IPS DF 4.7 (cell line): ENCODE results near the gene PIM3.
"Not testable (repeated sequence)": the region's sequence is repeated elsewhere in the genome, so short reads cannot be mapped to it uniquely, and the experiment has no call there.

Experiments used
- DNase-seq: peaks from one replicate; pipeline ENCODE4 v3.0.0-alpha.2; 2013; ENCODE audit warnings: low spot score; ENCODE audit errors: extremely low read depth

Gene PIM3

GRCh38 chr22:49943405-49943765, 17.2 kb upstream of the PIM3 start:
- DNase-seq = no peak

DNA sequence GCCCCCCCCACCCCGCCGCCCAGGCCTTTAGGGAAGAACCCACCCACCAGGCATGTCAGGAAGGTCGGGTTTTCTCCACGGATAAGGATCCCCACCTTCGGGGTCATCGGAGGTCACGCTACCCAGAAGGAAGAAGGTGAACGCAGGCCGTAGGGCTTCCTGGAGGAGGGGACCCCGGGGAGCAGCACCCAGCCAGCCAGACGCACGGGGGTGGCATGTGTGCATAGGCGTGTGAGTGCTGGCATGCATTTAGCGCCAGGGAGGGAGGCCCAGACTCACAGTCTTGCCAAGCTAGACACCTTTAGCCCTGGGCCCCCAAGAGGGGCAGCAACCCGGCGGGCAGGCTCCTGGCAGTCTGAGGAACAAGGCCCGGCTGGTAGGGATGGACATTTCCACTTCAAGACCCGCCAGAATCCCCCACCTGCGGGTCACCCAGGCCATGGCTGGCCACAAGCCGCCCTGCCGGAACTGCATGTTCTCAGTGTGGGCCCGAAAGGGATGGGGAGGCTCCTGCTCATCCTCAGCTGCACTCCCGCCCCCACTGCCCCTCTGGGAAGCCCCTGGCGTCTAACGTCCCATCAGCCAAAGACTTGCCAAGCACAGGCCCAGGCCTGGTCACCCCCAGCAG, 16.7 kb upstream of the PIM3 start:
- DNase-seq = no peak

DNA sequence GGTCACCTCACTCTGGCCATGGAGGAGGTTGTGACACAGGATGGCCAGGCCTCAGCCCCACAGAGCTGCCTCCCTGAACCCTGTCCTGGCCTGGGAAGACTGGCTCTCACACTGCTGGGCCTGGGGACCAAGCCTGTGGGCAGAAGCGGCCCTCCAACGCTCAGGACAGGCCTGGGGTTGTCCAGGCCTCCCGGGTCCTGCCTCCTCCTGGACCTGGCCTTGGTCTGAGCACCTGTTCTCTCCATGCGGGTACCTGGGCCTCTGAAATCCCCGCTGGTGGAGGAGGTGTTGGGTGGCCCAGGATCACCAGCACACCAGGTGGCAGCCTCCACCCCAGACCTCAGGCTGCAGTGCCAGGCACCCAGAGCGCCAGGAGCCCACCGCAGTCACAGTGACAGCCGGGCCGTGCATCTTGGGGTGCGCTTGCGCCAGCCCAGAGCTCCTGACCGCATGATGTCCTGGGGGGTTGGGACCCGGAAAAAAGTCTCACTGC, 16.1 kb upstream of the PIM3 start:
- DNase-seq = no peak

DNA sequence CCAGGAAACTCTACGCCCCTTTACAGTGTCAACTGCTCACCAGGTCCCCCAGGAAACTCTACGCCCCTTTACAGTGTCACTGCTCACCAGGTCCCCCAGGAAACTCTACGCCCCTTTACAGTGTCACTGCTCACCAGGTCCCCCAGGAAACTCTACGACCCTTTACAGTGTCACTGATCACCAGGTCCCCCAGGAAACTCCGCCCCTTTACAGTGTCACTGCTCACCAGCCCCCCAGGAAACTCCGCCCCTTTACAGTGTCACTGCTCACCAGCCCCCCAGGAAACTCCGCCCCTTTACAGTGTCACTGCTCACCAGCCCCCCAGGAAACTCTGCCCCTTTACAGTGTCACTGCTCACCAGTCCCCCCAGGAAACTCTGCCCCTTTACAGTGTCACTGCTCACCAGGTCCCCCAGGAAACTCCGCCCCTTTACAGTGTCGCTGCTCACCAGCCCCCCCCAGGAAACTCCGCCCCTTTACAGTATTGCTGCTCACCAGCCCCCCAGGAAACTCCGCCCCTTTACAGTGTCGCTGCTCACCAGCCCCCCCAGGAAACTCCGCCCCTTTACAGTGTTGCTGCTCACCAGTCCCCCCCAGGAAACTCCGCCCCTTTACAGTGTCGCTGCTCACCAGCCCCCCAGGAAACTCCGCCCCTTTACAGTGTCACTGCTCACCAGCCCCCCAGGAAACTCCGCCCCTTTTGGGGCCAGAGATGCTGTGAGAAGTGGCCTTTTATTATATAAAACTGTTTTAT, 15.4 kb upstream of the PIM3 start:
- DNase-seq = not testable (repeated sequence)

DNA sequence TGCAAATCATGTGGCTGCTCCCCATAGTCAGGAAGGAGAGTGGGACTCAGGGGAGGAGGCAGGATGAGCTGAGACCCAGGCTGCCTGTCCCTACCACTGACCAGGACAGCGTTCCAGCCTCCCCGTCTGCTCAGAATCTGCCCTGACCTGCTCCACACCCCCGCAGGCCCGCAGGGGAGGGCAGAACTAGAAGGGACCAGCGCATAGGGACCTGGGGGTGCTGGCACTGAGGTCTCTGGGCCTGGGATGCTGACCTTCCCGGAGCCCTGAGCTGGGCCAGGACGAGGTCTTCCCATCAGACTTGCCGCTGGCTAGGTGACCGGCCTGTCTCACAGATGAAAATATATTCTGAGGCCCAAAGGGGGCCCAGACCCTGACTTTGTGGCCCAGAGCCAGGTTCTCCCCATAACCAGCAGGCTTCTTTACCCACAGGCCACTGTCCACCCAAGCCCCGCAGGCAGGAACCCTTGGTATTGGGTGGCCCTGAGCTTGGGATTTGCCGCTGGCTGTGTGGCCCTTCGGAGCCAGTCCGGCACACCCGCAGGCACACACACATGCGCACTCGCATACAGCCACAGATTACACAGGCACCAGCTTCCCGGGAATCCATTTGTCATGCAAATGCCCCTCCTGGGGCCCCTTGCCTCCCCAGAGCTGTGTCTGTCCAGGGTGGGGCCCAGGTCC, 13.8 kb upstream of the PIM3 start:
- no peak for DNase-seq

DNA sequence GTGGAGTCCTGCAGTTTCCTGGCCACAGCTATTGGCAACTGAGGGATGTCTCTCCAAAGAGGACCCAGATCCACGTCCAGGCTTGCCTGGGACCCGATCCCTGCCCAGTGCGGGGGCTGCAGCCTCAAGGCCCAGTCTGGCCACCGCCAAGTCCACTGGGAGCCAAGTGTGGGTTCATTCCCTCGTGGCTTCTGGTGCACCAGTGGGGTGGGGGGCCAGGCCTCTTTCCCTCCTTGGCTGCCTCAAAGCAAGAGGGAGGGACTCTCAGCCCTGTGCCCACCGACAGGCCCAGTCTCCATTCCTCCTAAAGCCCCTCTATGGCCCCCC, 13.3 kb upstream of the PIM3 start:
- no peak for DNase-seq

- DNase-seq = no peak
Observed at GRCh38 chr22:49948116-49948957, 12.2 kb upstream of the PIM3 start.

DNA sequence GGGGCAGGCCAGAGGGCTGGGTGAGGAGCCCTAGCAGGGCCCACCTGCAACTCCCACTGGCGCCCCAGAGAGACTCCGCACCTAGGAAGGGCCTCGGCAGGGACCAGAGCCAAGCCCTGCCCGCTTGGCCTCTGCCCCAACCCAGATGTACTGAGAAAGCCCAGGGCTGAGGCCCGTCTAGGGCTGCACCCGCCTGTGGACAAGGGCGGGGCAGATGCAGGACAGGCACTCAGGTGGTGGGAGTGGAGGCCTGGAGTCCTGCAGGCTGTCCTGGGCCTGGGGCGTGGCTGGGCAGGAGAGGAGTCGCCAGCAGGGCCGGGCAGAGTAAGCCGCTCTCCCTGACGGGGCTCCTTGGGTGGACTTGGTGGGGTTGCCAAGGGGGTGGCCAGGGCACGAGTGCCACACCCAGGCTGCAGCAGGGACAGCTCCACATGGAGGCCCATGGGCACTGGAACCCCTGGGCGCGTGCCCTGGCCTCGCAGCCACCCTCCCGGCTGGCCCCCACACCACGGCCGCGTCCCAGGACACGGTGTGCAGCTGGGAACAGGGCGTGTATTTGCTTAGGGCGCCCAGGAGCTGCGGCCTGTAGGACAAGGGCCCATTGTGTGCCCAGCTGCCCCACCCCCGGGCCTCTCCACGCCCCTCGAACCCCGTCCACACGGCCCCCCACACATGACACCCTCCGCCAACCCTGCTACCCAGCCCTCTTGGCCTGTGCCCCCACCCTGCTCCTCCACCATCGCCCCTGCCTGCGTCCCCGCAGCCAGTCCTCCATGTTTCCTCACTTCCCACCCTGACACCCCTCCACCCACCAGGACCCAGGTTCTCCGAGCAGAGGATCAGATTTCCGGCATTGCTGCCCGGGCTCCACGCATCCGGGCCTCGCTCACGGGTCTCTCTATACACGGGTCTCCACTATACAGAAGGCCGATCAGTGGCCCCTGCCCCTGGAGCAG, 11.3 kb upstream of the PIM3 start:
- no peak for DNase-seq

DNA sequence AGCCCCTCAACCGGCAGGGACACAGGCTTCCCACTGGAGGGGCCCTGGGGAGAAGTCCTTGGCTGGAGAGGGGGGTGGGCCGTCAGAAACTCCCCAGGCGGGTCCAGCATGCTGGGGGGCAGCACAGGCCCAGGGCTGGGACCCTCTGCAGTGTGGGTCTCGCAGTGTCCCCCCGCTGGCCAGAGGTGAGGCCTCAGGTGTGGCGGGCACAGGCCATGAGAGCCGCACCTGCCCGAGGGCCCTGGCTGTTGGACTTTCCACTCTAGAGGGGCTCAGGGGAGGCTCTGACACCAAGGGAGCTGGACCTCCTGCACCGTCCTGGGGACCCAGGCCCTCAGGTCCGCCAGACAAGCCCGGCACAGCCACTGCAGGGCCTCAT, 10.7 kb upstream of the PIM3 start:
- DNase-seq = no peak

DNA sequence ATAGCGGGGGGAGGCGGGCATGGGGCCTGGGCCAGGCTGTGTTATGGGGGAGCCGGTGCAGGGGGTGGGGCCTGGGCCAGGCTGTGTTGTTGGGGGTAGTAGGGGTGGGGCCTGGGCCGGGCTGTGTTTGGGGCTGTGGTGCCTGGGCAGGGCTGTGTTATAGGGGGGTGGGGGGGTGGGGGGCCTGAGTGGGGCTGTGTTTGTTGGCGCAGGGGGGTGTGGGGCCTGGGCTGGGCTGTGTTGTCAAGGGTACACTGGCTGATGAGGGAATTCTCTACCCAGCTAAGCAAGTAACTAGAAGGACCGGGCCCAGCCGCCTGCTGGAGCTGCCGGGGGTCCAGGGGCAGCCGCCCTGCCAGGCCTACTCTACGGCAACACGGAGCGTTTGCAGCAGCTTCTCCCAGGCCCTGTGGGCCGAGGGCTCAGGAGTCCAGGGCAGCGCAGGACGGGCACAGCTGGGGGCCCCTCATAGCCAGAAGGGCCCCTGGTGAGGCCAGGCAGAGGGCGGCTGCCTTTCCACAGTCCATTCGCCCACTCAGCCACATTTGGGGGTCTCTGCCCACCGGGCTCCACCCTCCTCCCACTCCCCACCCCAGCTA, 10.1 kb upstream of the PIM3 start:
- DNase-seq = no peak

- no peak for DNase-seq
Observed at GRCh38 chr22:49951000-49951677, 9.4 kb upstream of the PIM3 start.

DNA sequence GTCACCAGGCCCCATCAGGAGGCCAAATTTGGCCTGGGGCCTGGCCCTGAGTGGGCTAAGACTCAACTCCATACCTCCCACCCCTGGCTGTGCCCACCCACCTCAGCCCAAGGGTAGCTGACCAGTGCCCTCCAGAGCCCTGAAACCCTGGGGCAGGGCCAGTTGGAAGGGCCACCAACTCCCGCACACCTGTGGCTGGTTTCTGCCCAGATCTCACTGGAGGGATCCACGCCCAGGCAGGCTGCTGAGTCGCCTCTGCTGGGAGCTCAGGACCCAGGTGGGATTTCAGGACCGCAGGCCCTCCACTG, 8.9 kb upstream of the PIM3 start:
- no peak for DNase-seq

GRCh38 chr22:49951986-49952896, 8.3 kb upstream of the PIM3 start:
- DNase-seq = no peak

DNA sequence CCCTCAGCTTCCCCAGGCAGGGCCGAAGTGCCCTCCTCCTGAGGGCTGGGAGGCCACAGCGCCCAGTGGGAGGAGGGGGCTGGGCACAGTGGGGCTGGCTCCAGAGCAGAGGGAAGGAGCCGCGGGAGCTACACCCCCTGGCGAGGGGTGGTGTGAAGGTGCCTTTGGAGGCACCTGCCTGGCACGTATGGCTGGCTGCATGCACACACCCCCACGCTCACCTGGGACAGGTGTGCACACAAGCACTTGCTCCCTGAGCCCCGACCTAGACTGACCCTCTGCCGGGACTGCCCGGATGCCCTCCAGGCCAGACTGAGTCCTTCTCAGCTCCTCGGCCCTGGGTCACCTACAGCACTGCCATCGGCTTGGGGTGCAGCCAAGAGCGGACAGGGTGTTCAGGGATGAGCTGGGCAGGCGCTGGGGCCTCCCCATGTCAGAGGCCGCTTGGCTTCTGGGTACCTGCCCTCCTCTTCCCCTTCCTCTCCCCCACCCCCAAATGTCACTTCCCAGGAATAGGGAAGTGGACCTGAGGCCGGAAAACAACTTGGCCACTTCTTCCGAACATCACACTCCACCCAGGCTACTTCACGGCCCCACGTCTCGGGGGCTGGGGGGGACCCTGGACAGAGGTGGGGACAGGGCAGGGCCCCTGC, 7.4 kb upstream of the PIM3 start:
- DNase-seq = no peak

DNA sequence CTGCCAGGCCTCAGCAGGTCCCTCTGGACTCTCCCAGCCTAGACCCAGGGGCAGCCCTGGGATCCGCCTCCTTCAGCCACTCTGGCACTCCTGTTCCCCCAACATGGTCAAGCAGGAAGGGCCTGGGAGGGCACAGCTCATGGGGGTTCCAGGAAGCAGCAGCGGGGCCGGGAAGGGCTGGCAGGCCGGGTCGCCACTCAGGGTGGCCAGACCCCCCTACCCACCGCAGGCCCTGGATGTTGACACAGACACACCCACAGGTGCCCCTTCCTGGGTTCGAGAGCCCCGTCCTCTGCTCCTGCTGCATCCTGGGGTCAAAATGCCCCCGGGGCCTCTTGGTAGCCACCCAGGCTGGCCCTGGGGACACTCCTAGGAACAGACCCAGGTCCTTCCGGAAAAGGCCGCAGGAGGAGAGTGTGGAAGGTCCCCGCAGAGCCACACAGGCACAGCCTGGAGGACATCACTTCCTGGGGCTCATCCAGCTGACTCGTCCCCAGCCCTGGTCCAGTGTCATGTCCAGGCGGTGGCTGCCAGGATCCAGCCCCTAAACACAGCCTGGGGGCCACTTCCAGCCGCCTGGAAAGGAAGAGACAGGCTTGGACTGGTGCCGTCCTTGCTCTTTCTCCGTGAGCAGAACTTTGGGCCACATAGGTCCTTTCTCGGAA, 6.8 kb upstream of the PIM3 start:
- DNase-seq = no peak

- no peak for DNase-seq
Observed at GRCh38 chr22:49954354-49954753, 6.2 kb upstream of the PIM3 start.

DNA sequence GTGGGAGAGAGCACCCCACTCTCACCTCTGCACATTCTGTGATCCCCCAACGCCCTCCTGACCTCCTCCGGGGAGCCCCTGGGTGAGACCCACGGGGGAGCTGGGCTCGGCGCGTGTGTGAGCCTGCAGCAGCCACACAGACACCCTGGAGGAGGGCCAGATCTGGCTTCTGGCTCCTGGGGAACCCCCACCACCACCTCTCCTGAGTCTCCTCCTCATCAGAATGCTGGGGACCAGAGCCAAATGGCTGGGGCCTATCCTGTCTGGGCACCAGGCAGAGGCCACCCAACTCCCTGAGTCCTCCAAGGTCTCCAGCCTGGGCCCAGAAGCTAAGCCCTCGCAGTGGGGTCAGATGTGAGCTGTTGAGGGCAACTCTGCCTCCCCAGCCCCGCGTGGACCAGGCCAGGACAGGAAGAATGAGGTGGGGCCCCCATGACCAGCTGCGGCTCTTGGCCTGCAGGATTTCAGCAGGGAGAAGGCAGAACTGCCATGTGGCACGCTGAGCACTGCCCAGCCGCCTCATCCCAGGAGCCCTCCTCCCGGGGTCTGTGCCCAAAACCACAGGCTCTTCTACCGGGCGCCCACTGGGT, 5.5 kb upstream of the PIM3 start:
- no peak for DNase-seq
